GM12801 (cell line): ENCODE data around the gene DAPK1.

ENCODE experiments used
- TF ChIP-seq, protein P1 (sequence below): IDR thresholded peaks from one replicate; pipeline ENCODE4 v1.5.1; 2011; ENCODE audit warnings: control low read depth; ENCODE audit not compliant: insufficient read length; ENCODE audit errors: extremely low read depth

The DAPK1 gene

DNA sequence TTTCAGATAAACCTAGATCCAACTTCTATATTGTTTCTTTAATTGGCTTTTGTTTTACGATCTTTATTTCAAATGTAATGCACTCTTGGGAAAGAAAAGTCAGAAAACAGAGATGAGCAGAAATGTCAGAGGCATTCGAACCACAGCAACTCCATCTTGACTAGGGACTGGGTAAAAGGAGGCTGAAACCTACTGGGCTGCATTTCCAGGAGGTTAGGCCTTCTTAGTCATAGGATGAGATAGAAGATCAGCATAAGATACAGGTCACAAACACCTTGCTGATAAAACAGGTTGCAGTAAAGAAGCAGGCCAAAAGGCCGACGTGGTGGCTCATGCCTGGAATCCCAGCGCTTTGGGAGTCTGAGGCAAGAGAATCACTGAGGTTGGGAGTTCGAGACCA is 30.5 kb upstream of the DAPK1 start:
- TF ChIP-seq, protein P1, sequence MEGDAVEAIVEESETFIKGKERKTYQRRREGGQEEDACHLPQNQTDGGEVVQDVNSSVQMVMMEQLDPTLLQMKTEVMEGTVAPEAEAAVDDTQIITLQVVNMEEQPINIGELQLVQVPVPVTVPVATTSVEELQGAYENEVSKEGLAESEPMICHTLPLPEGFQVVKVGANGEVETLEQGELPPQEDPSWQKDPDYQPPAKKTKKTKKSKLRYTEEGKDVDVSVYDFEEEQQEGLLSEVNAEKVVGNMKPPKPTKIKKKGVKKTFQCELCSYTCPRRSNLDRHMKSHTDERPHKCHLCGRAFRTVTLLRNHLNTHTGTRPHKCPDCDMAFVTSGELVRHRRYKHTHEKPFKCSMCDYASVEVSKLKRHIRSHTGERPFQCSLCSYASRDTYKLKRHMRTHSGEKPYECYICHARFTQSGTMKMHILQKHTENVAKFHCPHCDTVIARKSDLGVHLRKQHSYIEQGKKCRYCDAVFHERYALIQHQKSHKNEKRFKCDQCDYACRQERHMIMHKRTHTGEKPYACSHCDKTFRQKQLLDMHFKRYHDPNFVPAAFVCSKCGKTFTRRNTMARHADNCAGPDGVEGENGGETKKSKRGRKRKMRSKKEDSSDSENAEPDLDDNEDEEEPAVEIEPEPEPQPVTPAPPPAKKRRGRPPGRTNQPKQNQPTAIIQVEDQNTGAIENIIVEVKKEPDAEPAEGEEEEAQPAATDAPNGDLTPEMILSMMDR = no peak

DNA sequence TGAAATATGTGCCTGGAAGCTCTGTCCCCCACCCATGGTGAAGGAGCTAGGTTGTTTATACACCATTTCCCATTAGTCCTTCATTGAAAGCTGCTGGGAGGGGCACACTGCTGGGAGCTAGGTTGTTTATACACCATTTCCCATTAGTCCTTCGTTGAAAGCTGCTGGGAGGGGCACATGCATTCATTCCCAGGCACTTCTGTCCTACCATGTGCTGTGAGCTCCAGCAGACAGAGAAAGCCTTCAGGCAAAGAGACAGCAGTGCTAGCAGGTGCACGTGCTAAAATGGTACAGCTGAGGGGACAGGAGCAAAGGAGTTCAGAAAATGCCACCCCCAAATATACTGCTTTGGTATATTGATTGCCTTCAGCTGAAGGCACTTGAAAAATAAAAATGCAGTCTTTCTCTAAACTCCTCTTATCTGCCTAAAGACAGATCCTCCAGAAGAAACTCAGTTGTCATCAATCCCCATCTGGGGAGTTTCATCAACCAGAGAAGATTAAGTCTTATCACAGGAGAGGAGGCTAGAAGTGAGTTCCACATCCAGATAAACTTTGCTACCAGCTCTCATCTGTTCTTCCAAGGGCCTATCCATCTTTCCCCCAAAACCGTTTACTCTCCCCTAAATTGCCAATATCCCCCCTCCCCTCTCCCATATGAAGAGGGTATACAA is 27.7 kb upstream of the DAPK1 start:
- TF ChIP-seq, protein P1 = no peak

DNA sequence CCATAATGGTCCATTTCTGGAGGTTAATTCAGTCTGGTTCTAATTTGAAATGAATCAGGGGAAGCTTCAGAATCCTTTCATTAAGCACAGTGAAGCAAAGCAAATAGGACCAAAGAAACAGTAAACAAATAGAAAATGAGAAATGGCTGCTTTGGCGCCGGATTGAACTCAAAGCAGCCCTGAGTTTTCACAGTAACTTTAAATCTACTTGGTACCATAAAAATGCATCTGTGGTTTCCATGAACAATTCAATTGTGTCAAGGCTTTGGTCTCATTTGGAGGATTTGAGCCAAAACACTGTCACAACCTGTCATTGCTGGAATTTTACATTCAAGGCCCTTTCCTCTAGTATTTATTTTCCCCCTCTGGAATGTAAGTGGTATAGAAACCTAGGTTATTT is 25.9 kb upstream of the DAPK1 start:
- TF ChIP-seq, protein P1 = no peak

DNA sequence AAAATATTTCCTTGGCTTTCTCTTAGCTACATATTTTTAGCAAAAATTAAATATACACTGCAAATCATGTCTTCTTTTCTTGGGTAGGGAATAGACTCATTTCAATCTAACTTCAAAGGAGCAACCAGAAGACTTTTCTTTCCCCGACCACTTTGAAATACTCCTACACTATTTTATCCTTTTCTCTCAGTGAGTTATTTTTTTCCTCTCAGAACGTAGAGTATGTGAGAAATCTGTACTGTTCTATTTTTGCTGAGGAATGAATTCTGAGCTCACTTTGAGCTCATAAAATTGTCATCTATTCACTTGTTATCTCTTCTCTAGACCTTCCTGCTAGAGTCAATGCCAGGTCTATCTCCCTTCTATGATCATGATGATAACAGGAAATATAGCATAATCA is 22.2 kb upstream of the DAPK1 start:
- TF ChIP-seq, protein P1 = no peak

DNA sequence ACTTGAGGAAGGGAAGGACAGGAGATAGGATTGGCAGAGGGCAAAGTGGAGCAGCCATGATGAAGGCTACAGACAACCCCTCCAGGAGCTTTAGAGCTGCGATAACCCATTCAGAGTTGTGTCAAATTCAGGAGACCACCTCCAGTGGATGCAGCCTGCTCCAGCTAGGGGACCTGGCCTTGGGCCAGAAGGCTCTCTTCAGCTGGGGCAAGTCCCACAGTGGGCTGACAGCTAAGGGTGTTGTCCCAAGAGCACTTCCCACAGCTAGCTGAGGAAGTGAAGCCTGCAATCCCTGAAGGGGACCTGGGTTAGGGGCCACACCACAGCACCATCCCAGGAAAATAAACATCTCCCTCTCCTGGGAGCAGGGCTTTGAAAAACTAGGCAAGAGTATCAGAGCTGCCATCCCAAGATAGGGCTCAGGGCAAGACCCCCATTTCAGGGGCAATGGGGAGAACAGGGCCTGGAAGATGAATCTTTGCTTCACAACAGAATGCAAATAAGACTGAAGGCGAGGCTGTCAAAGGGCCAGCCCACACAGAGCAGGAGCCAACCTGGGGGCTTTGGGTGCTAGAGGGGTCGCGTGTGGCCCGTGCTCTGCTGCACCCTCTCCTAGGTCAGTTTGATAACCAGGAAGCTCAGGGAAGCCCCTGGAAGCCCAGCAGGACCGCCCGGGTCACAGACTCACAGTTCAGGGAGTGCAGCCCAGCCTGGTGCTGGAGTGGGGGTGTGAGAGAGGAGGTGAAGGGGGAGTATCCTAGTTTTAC is 19.3 kb upstream of the DAPK1 start:
- TF ChIP-seq, protein P1 = no peak

DNA sequence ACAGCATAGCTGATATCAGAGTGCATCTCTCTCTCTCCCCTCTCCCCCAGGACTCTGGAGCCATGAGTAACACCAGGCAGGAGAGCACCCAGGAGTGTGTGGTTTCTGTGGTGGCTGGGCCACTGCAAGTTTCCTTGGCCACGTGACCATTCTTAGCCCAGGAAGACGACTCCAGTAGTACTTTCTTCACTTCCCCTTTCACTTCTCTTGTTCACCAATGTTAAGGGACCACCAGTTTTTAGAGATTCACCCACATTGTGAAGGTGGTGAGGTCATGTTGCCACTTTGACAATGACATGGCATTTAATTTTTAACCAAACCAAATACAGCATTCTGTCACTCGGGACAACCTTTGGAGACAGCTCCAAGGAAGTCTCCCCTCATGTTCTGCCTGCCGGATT is 17.9 kb upstream of the DAPK1 start:
- TF ChIP-seq, protein P1 = no peak

DNA sequence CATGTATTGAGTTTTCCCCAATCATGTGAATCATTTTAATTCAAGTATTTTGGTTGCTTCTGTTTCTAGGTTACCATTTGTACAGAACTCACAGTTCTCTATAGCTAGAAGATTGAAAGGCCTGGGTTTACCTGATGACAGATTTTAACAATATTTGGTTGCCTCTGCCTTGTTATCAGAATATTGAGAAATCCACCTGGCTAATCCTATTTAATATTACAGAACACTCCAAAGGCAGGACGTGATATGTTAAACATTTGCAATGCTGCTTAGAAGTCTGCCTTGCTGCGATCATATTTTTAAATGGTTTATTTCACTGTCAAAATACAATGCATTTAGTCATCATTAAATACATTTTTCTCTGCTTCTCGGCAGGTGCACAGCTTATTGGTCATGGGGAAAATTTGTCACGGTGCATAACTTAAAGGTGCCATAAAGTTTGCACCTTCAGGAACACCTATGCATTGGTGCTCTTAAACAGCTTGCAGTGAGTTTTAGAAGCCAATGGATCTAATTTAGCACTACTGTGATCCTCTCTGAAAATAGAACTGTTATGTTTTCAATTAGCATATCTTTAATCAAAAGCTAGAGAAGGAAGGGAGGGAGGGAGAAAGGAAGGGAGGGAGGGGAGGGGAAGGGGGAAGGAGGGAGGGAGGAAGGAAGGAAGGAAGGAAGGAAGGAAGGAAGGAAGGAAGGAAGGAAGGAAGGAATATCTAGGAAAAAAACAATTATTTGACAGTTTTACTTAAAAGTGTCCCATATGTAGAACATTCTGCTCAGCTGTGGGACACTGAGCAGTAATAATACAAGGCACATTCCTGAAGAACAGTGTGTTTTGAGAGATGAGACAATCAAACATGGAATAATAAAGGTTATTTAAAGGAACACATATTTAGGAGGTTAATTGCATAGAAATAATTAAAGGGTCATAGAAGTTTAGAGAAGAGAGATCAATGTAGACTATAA is 15.5 kb upstream of the DAPK1 start:
- TF ChIP-seq, protein P1 = no peak
